OCI-LY7 (cell line): Measurements from ENCODE around the gene INSIG1. TPM values are rescaled to one million over a fixed set of nuclear protein-coding genes. Genes with fewer than 3 reads are reported as not detected.

ENCODE experiments used
- BruUV-seq: library from RNA; stranded (reverse); fragments of 400-500 nt; replicated peaks from 2 replicates; lab custom pipeline; 2021; lab: Mats Ljungman, UMichigan
- CTCF ChIA-PET: fragments of 300-600 bp; sonication (Branson Sonifier 250); formaldehyde crosslinking; loops from one replicate; lab custom pipeline; 2022; ENCODE audit warnings: antibody characterized with exemption; ENCODE audit not compliant: unreplicated experiment; lab: Charles Lee
- POLR2A ChIA-PET: fragments of 300-600 bp; sonication (Branson Sonifier 250); formaldehyde crosslinking; loops from one replicate; lab custom pipeline; 2022; ENCODE audit warnings: antibody characterized with exemption; lab: Charles Lee
- DNase-seq: peaks from one replicate; pipeline ENCODE4 v3.0.0-alpha.2; 2015; ENCODE audit warnings: low spot score
- H2AFZ ChIP-seq: fragments of 200-600 bp; sonication (generic), shearing (Covaris generic); 2 replicates; pipeline ENCODE4 v1.6.1; 2014; ENCODE audit warnings: mild to moderate bottlenecking, antibody characterized with exemption, low read length, moderate library complexity
- H3K27ac ChIP-seq: fragments of 200-600 bp; sonication (generic); 2 replicates; pipeline ENCODE4 v1.5.1; 2014; ENCODE audit warnings: mixed run types, low read depth, mild to moderate bottlenecking, moderate library complexity, low read length, inconsistent platforms; ENCODE audit not compliant: poor library complexity, severe bottlenecking
- H3K36me3 ChIP-seq: fragments of 200-600 bp; sonication (generic); 2 replicates; pipeline ENCODE4 v1.6.1; 2014; ENCODE audit warnings: mild to moderate bottlenecking, antibody characterized with exemption, low read length, moderate library complexity, mixed read lengths; ENCODE audit not compliant: insufficient read depth
- H3K4me1 ChIP-seq: fragments of 200-600 bp; sonication (generic); 2 replicates; pipeline ENCODE4 v1.5.1; 2014; ENCODE audit warnings: mild to moderate bottlenecking, low read length; ENCODE audit not compliant: insufficient read depth, poor library complexity, severe bottlenecking
- H3K4me2 ChIP-seq: fragments of 200-600 bp; sonication (generic); 2 replicates; pipeline ENCODE4 v1.6.1; 2014; ENCODE audit warnings: mild to moderate bottlenecking, low read length
- H3K4me3 ChIP-seq: fragments of 200-600 bp; sonication (generic); 2 replicates; pipeline ENCODE4 v1.5.1; 2014; ENCODE audit warnings: mild to moderate bottlenecking, low read depth, low read length; ENCODE audit not compliant: poor library complexity, severe bottlenecking
- H3K79me2 ChIP-seq: fragments of 200-600 bp; sonication (generic); 2 replicates; pipeline ENCODE4 v1.6.1; 2016; ENCODE audit warnings: low read depth, mild to moderate bottlenecking, low read length, moderate library complexity, mixed read lengths; ENCODE audit not compliant: insufficient read depth
- H3K9me2 ChIP-seq: fragments of 200-600 bp; sonication (generic); 2 replicates; pipeline ENCODE4 v1.6.1; 2016; ENCODE audit warnings: mild to moderate bottlenecking, low read length, mixed read lengths; ENCODE audit not compliant: insufficient read depth
- H3K9me3 ChIP-seq: fragments of 200-600 bp; sonication (generic); 2 replicates; pipeline ENCODE4 v1.6.1; 2014; ENCODE audit warnings: mild to moderate bottlenecking, mixed run types, low read length, mixed read lengths
- H4K20me1 ChIP-seq: fragments of 200-600 bp; sonication (generic); 2 replicates; pipeline ENCODE4 v1.6.1; 2014; ENCODE audit warnings: mild to moderate bottlenecking, antibody characterized with exemption, low read length, moderate library complexity, mixed read lengths; ENCODE audit not compliant: insufficient read depth
- CTCF ChIP-seq: fragments of 200-600 bp; sonication (generic); conservative IDR thresholded peaks from 2 replicates; pipeline ENCODE4 v1.5.1; 2014; ENCODE audit warnings: mild to moderate bottlenecking, antibody characterized with exemption, low read length, moderate library complexity, mixed read lengths
- EZH2phosphoT487 ChIP-seq: fragments of 200-600 bp; sonication (generic); IDR thresholded peaks from 2 replicates; pipeline ENCODE4 v1.6.1; 2018; ENCODE audit warnings: low read depth, borderline replicate concordance, mild to moderate bottlenecking, mixed run types, antibody characterized with exemption, low read length, moderate library complexity, mixed read lengths
- intact Hi-C: fragments of 100-400 bp; cut with micrococcal nuclease; formaldehyde crosslinking; loops from one replicate; pipeline ENCODE4 v1.10.0; 2022; ENCODE audit not compliant: unreplicated experiment
- total RNA-seq, 2 experiments: library from RNA; depleted of rRNA in 1 of 2; stranded (reverse); fragments of >200 nt in 1 of 2; shearing (Covaris generic) in 1 of 2; gene quantifications; 2 replicates each; pipeline ENCODE4 v1.2.3, GENCODE V29; 2014 to 2022

Gene INSIG1
- total RNA-seq, 2 experiments from 2014 or later: 122 to 164 TPM

GRCh38 chr7:155346285-155346684 is 48.6 kb downstream of the INSIG1 start:
- no peaks in the 10 kb centered on the region for H3K79me2 ChIP-seq
- no peak overlapping the region for H2AFZ ChIP-seq
- H3K27ac ChIP-seq: no peak overlapping the region
- H3K4me1 ChIP-seq: no peaks in the 10 kb centered on the region
- POLR2A ChIA-PET: no interaction called here
- no peak overlapping the region for H3K4me2 ChIP-seq
- no peaks in the 10 kb centered on the region for H3K36me3 ChIP-seq
- intact Hi-C loops: no loop called here
- BruUV-seq: no TSS peak
- TF ChIP-seq CTCF: no peak
- no peak for TF ChIP-seq EZH2phosphoT487
- no peaks in the 10 kb centered on the region for H4K20me1 ChIP-seq
- H3K4me3 ChIP-seq: no peak overlapping the region
- no peak for DNase-seq
- CTCF ChIA-PET: no interaction called here
- no peaks in the 10 kb centered on the region for H3K9me3 ChIP-seq
- H3K9me2 ChIP-seq: no peaks in the 10 kb centered on the region

GRCh38 chr7:155348806-155349205 is 51.1 kb downstream of the INSIG1 start:
- POLR2A ChIA-PET: no interaction called here
- CTCF ChIA-PET: no interaction called here
- no TSS peak for BruUV-seq

More at GRCh38 chr7:155348806-155349205, 51.1 kb downstream of the INSIG1 start:
- TF ChIP-seq EZH2phosphoT487: no peak
- no peak for TF ChIP-seq CTCF
- Histone ChIP-seq H3K9me2 (no peaks in the 10 kb centered on the region), H3K27ac (no peak overlapping the region), H2AFZ (no peak overlapping the region), H3K9me3 (no peaks in the 10 kb centered on the region), H4K20me1 (no peaks in the 10 kb centered on the region), H3K4me2 (no peak overlapping the region), H3K79me2 (no peaks in the 10 kb centered on the region), H3K4me1 (no peaks in the 10 kb centered on the region), H3K36me3 (no peaks in the 10 kb centered on the region), H3K4me3 (no peak overlapping the region)
- intact Hi-C loops: no loop called here
- no peak for DNase-seq
